Measurements from ENCODE around the gene CXCR4. TPM values are rescaled to one million over a fixed set of nuclear protein-coding genes. Genes with fewer than 3 reads are reported as not detected.

CXCR4 gene
- total RNA-seq, 2 experiments from 2014 or later, result 202 to 212 TPM

DNA sequence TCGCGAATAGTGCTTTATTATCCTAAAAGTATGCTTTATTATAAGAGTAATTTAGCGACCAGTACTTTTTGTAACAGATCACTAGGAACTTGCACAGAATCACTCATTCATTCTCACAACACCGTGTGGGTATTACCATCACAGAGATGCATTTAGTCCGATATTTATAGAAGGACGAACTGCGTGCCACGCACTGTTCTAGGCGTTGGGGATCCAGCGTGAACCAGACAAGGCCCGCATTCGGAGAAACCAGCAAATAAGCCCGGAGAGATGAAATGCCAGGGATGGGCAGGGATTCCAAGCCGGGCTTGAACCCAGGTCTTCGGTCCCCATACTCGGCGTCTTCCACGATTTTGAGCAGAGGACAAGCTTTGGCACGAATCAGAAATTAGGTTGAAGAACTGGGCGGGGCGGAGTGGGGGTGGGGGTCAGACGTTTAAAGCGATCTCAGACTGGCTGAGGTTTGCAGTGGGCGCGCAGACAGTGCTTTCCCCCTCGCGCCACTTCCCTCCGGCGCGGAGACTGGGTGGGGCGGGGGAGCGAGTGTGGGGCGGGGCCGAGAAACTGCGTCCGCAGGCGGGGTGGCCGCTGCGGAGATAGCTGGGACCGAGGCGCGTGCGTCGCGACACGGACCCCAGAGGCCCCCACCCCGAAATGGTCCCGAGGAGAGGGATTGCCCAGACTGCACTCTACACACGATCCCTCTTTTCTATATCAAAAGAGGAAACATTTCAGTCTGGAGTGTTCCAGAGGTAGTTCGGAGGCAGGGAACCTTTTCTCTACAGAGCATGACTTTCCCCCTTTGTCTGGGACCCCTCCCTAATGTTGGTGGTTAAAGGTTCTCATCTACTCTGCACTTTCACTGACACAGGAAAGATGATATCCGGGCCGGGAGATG lies 1.1 kb upstream of the CXCR4 start:
- peaks cover 33% of the 10 kb centered on the region for H3K36me3 Mint-ChIP-seq (ENCODE audit: low read depth)
- CTCF ChIA-PET, result interaction anchor here (0.8 to 2.5 kb wide), 4 partner anchors 15 to 205 kb away, joined by 3 to 6 read pairs (median 3); no protein-coding TSS in a partner anchor
- peaks cover 40% of the 10 kb centered on the region for H3K4me1 Mint-ChIP-seq

DNA sequence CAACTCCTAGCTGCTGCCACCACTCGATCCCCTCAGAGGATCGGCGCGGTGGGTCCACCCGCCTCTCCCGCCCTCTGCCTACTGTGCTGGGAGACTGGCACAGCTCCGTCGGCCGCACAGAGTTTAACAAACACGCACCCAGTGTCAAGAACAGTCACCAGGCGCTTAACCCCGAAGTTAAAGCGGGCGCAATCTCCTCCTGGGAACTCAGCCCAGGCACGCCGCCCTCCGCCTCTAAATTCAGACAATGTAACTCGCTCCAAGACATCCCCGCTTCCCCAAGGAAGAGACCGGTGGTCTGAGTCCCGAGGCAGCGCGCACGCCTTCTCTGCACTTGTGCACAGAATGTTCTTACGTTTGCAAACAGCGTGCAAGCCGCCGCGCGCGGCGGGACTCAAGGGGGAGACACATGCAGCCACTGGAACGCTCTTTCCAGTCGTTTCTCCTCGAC lies 533 bp downstream of the CXCR4 start:
- POLR2A ChIA-PET, result interaction anchor here (0.7 to 4.6 kb wide), 25 partner anchors 8 to 267 kb away, joined by 3 to 184 read pairs (median 7); partner anchors contain the start of genes DARS1 and MCM6
- peak; percentile 68 for DNase-seq
- H3K9me3 Mint-ChIP-seq, result no peaks in the 10 kb centered on the region
- peaks cover 25% of the 10 kb centered on the region for H3K27me3 Mint-ChIP-seq
- peak overlapping the region; percentile 97 for H3K27ac Mint-ChIP-seq
- H3K36me3 Mint-ChIP-seq (ENCODE audit: low read depth), result peaks cover 50% of the 10 kb centered on the region
- H3K4me3 Mint-ChIP-seq, result peak overlapping the region; percentile 98
- peaks cover 43% of the 10 kb centered on the region for H3K4me1 Mint-ChIP-seq
- CTCF ChIA-PET, result interaction anchor here (0.6 to 1.5 kb wide), 6 partner anchors 67 to 262 kb away, joined by 3 to 5 read pairs (median 4); no protein-coding TSS in a partner anchor

More for the DNA sequence above, 1.1 kb upstream of the CXCR4 start:
- H3K4me3 Mint-ChIP-seq, result peak overlapping the region; percentile 98
- peaks cover 35% of the 10 kb centered on the region for H3K27me3 Mint-ChIP-seq
- POLR2A ChIA-PET, result interaction anchor here (0.8 to 4.6 kb wide), 24 partner anchors 13 to 263 kb away, joined by 3 to 184 read pairs (median 4); partner anchors contain the start of genes DARS1 and MCM6
- peak overlapping the region; percentile 97 for H3K27ac Mint-ChIP-seq
- DNase-seq, result peak; percentile 82
- no peaks in the 10 kb centered on the region for H3K9me3 Mint-ChIP-seq

DNA sequence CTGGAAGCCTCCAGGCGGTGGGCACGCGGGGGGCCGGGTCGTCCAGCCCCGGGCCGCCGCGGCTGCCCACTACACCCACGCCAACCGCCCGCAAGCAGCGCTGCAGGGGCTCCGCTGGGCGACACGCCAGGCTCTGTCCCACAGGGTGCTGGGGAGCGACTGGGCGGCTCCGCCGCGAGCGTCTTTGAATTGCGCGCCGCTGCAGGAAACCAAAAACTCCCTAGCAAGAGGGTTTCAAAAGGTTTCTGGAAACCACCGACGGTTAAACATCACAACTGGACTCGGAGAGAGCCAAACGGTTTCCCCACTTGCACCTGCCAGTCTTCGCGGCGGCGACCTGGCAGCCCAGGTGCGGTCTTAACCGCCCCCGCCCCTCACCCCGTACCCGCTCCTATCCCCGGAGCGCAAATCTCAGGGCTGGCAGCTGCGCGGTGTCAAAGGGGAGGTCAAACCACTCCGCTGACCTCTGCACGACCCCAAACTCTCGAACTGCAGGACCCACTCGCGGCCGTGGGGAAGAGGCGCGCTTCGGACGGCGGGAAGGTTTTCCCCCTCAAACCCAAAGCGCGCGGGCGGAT lies 1.0 kb downstream of the CXCR4 start:
- H3K4me1 Mint-ChIP-seq, result peaks cover 44% of the 10 kb centered on the region

DNA sequence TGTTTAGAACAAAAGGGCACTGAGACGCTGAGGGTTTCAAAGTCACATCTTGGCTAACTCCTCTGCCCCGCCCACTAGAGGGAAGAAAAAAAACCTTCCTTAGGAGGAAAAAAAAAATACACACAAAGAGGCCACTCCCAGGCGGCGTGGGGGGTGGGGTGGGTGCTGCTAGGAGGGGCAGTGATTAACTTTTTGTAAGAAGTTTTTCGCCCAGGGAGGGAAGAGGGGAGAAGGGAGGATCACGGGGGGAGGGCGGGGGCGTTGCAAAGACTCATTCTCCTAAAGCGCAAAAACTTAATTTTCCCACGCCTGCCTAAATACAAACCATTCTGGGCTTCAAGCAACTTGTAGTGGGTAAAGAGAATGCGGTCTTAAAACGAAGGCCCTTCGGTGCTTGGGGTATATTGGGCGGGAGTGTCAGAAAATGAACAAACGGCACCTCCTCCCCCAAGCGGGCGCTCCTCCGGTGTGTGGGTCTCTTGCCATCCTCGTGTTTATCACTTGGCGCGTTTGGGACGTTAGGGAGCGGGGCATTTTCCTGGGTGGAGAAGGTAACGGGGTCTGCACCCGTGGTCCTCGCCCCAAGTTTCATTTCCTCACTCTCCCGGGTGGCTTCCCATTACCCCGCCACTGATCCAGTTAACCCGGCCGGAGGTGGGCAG lies 1.7 kb downstream of the CXCR4 start:
- Mint-ChIP-seq H3K9me3 (no peaks in the 10 kb centered on the region), H3K4me3 (peak overlapping the region; percentile 98), H3K27ac (peak overlapping the region; percentile 78), H3K4me1 (peaks cover 44% of the 10 kb centered on the region), H3K36me3 (ENCODE audit: low read depth) (peaks cover 52% of the 10 kb centered on the region), H3K27me3 (peaks cover 17% of the 10 kb centered on the region)
- ChIA-PET CTCF (interaction anchor here (1.5 kb wide), 1 partner anchor 133 kb away, joined by 5 read pairs; no protein-coding TSS in a partner anchor), POLR2A (interaction anchor here (0.9 to 4.6 kb wide), 18 partner anchors 8 to 268 kb away, joined by 3 to 184 read pairs (median 9); partner anchors contain the start of genes DARS1 and MCM6)
- DNase-seq, result peak; percentile 73

More for the DNA sequence above, 1.0 kb downstream of the CXCR4 start:
- Mint-ChIP-seq H3K36me3 (ENCODE audit: low read depth) (peaks cover 52% of the 10 kb centered on the region), H3K4me3 (peak overlapping the region; percentile 98), H3K9me3 (no peaks in the 10 kb centered on the region), H3K27me3 (peaks cover 21% of the 10 kb centered on the region), H3K27ac (peak overlapping the region; percentile 97)
- peak; percentile 71 for DNase-seq
- POLR2A ChIA-PET, result interaction anchor here (0.7 to 4.6 kb wide), 25 partner anchors 9 to 268 kb away, joined by 3 to 184 read pairs (median 7); partner anchors contain the start of genes DARS1 and MCM6
- CTCF ChIA-PET, result interaction anchor here (0.6 to 1.5 kb wide), 6 partner anchors 67 to 263 kb away, joined by 3 to 5 read pairs (median 4); no protein-coding TSS in a partner anchor

DNA sequence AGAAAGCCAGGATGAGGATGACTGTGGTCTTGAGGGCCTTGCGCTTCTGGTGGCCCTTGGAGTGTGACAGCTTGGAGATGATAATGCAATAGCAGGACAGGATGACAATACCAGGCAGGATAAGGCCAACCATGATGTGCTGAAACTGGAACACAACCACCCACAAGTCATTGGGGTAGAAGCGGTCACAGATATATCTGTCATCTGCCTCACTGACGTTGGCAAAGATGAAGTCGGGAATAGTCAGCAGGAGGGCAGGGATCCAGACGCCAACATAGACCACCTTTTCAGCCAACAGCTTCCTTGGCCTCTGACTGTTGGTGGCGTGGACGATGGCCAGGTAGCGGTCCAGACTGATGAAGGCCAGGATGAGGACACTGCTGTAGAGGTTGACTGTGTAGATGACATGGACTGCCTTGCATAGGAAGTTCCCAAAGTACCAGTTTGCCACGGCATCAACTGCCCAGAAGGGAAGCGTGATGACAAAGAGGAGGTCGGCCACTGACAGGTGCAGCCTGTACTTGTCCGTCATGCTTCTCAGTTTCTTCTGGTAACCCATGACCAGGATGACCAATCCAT lies 2.7 kb downstream of the CXCR4 start:
- peak overlapping the region; percentile 98 for H3K4me3 Mint-ChIP-seq
- H3K36me3 Mint-ChIP-seq (ENCODE audit: low read depth), result peaks cover 52% of the 10 kb centered on the region
- peaks cover 6% of the 10 kb centered on the region for H3K27me3 Mint-ChIP-seq
- ChIA-PET CTCF (no interaction called here), POLR2A (interaction anchor here (0.8 to 3.1 kb wide), 9 partner anchors 21 to 267 kb away, joined by 3 to 19 read pairs (median 4); no protein-coding TSS in a partner anchor)
- no peak overlapping the region for H3K27ac Mint-ChIP-seq
- no peaks in the 10 kb centered on the region for H3K9me3 Mint-ChIP-seq
- H3K4me1 Mint-ChIP-seq, result peaks cover 46% of the 10 kb centered on the region
- DNase-seq, result no peak

DNA sequence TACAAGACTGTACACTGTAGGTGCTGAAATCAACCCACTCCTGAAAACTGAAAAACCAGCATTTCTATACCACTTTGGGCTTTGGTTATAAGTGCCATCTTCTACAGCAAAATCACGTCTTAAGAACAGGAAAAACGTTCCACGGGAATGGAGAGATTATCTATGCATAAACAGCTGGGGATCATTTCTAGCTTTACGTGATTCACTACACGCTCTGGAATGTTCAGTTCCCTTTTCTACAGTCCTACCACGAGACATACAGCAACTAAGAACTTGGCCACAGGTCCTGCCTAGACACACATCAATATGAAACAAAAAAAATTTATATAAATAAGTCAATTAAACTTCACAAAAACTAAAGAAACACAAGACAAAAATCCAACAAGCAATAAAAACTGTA lies 3.6 kb downstream of the CXCR4 start:
- Mint-ChIP-seq H3K27ac (peak overlapping the region; percentile 29), H3K4me3 (peak overlapping the region; percentile 49), H3K4me1 (peaks cover 44% of the 10 kb centered on the region), H3K9me3 (no peaks in the 10 kb centered on the region), H3K36me3 (ENCODE audit: low read depth) (peaks cover 52% of the 10 kb centered on the region), H3K27me3 (peaks cover under 1% of the 10 kb centered on the region)
- ChIA-PET POLR2A (interaction anchor here (1.0 to 3.1 kb wide), 9 partner anchors 22 to 130 kb away, joined by 3 to 19 read pairs (median 4); no protein-coding TSS in a partner anchor), CTCF (no interaction called here)
- no peak for DNase-seq

DNA sequence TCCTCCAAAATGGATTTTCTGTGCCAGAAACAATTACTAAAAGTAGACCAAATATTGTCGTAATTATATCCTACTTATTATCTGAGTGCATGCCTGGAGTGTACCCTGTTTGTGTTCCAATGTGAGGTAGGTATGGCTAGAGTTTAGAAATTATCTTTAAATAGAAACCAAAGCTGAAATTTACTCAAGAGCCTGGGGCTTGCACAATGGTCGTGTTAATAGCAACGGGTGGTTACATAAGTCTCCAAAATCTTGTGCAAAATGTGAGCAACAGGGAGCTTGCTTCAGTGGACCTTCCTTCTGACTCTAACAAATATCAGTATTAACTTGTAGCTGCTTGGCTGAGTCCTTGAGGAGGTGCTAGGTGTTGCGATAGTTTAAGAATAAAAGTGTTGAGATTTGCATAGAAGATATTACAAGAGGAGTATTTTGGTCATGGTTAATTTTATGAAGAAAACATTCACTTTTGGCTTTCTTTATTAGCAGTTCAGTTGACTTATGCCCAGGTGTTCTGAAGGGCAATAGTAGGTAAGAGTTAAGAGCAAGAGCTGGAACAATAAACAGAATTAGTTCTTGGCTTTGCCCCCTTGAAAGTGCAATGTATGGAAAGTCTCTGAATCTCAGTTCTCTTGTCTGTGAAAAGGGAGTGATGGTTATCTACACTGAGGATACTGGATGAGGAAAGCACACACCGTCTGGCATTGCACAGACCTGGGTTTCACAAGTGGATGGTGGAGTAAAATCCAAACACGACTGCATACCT lies 4.6 kb downstream of the CXCR4 start:
- POLR2A ChIA-PET, result interaction anchor here (1.1 to 3.1 kb wide), 2 partner anchors 56 to 65 kb away, joined by 3 to 19 read pairs; no protein-coding TSS in a partner anchor
- peaks cover 36% of the 10 kb centered on the region for H3K4me1 Mint-ChIP-seq
- H3K27ac Mint-ChIP-seq, result peak overlapping the region; percentile 14
- H3K36me3 Mint-ChIP-seq (ENCODE audit: low read depth), result peaks cover 52% of the 10 kb centered on the region
- CTCF ChIA-PET, result interaction anchor here (0.7 to 1.4 kb wide), 2 partner anchors 98 to 200 kb away, joined by 3 to 4 read pairs; no protein-coding TSS in a partner anchor
- no peaks in the 10 kb centered on the region for H3K27me3 Mint-ChIP-seq
- no peak overlapping the region for H3K4me3 Mint-ChIP-seq
- no peak for DNase-seq
- H3K9me3 Mint-ChIP-seq, result no peaks in the 10 kb centered on the region

DNA sequence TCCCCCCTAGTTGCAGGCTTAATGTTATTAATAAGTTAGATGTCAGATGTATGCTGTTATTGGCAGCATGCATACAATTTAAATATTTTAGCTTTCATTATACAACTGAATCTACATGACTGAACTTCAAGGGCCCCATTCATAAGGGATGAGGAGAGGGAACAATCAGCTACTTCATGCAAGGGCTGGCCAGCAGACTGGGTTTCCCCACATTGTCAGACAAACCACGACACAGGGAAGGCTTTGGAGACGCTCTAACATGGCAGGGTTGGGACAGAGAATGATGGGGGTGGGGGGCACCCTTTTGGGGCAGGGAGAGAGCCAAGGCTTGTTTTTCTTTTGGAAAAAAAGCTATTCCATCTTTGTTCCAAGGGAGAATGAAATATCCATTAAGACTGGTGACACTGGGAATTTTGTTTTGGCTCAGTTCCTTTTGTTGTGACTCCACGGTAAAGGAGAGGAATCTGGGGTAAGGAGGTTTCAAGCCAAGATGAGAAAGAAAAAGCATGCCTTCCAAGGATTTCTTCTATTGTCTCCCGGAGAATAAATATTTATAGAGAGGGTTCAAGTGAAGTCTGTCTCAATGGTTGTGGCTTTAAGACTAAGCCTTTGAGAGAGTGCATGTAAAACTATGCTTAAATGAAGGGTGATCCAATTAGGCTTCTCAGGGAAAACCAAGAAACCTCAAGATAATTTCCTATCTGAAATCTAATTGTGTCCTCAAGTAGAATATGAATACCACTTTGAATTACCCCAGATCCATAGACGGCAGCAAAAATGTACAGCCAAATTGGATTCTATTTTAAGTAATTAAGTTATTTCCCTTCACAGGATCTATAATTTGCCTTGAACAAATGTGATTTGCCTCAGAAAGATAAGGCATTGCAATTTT lies 5.4 kb downstream of the CXCR4 start:
- no peak for DNase-seq
- ChIA-PET POLR2A (interaction anchor here (0.8 to 3.1 kb wide), 3 partner anchors 55 to 62 kb away, joined by 3 to 19 read pairs (median 5); no protein-coding TSS in a partner anchor), CTCF (interaction anchor here (1.4 kb wide), 1 partner anchor 97 kb away, joined by 4 read pairs; no protein-coding TSS in a partner anchor)
- Mint-ChIP-seq H3K27ac (no peak overlapping the region), H3K9me3 (no peaks in the 10 kb centered on the region), H3K4me3 (no peak overlapping the region), H3K27me3 (no peaks in the 10 kb centered on the region), H3K4me1 (peaks cover 36% of the 10 kb centered on the region), H3K36me3 (ENCODE audit: low read depth) (peaks cover 49% of the 10 kb centered on the region)

DNA sequence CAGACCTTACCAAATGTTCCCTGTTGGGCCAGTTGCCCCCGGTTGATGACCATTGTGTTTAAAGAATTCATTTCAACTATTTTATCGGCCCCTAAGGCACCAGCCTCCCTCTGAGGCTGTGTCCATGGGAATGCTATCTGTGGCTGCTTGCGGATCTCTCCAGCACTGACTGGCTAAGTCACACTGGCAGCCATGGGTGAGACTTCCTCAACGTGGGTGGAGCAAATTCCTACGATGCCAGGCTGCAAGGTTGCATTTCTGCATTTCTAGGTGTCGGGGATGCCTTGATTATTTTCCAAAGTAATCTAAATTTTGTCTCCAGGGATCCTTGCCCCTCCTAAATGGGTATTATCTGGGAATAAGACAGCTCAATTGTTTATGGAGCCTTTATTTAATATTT lies 6.2 kb downstream of the CXCR4 start:
- CTCF ChIA-PET, result no interaction called here
- DNase-seq, result no peak
- Mint-ChIP-seq H3K4me3 (no peak overlapping the region), H3K4me1 (peaks cover 35% of the 10 kb centered on the region), H3K27ac (no peak overlapping the region), H3K36me3 (ENCODE audit: low read depth) (peaks cover 42% of the 10 kb centered on the region), H3K27me3 (no peaks in the 10 kb centered on the region), H3K9me3 (no peaks in the 10 kb centered on the region)
- POLR2A ChIA-PET, result interaction anchor here (0.8 to 1.2 kb wide), 2 partner anchors 55 to 61 kb away, joined by 3 to 5 read pairs; no protein-coding TSS in a partner anchor

DNA sequence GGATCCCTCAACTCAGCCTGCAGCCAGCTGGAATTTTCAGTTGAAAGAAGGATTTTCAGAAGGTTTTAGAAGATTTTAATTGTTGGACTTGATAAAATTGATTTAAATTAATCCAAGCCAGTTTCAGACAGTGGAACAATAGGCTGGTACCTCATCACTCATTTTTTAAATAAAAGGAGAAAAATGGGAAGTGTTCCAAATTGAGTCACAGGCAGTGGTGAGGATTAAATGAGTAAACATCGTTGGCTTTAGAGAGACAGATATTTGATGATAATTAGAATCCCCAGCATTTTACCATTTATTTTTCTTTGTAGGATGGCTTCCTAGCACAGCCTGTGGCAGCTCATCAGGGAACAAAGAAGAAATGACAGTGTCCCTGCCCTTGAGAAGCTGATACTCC lies 7.4 kb downstream of the CXCR4 start:
- DNase-seq, result no peak
- no peaks in the 10 kb centered on the region for H3K9me3 Mint-ChIP-seq
- ChIA-PET CTCF (no interaction called here), POLR2A (no interaction called here)
- H3K36me3 Mint-ChIP-seq (ENCODE audit: low read depth), result peaks cover 34% of the 10 kb centered on the region
- H3K27ac Mint-ChIP-seq, result no peak overlapping the region
- H3K4me3 Mint-ChIP-seq, result no peak overlapping the region
- H3K4me1 Mint-ChIP-seq, result peaks cover 29% of the 10 kb centered on the region
- H3K27me3 Mint-ChIP-seq, result no peaks in the 10 kb centered on the region

Measured in activated CD4-positive, alpha-beta memory T cell treated with anti-CD3 and anti-CD28 coated beads, Interleukin-2, amount 10 ng/mL, durations not matched to agents 7 days and 5 days (primary cell).